KOPT-K1 (cell line): ENCODE data around the gene UBE2K.
"Not testable (repeated sequence)": the region's sequence is repeated elsewhere in the genome, so short reads cannot be mapped to it uniquely, and the experiment has no call there.

Experiments used
- H3K27ac ChIP-seq: fragments of 200-600 bp; sonication (generic); 2 replicates; pipeline ENCODE4 v1.5.1; 2016; ENCODE audit warnings: antibody characterized with exemption, mild to moderate bottlenecking, low read depth, low read length; ENCODE audit not compliant: poor library complexity, severe bottlenecking
- H3K36me3 ChIP-seq: fragments of 200-600 bp; sonication (generic); 2 replicates; pipeline ENCODE4 v1.5.1; 2017; ENCODE audit warnings: antibody characterized with exemption, mild to moderate bottlenecking, low read length, moderate library complexity; ENCODE audit not compliant: insufficient read depth
- H3K9me3 ChIP-seq: fragments of 200-600 bp; sonication (generic); 2 replicates; pipeline ENCODE4 v1.5.1; 2017; ENCODE audit warnings: antibody characterized with exemption, low read length, mild to moderate bottlenecking; ENCODE audit not compliant: insufficient read depth, poor library complexity, severe bottlenecking

The UBE2K gene

DNA sequence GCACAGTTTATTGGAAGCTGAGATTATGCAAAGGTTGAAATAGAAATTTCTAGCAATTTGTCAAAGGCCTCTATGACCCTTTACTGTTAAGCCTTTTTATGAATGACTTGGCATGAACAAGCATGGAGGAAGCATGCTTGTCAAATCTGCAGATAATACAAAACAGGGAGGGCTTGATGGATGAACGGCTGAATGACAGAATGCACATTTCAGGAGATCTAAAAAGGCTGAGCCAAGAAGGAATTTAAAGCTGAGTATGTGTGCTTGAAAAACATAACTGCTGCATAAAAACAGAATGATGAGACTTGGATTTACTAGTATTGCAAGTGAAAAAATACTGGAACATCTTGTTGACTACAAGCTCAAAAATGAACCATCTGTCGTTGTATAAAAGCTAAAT is 29.0 kb upstream of the UBE2K start:
- H3K9me3 ChIP-seq: no peaks in the 10 kb centered on the region
- no peak overlapping the region for H3K27ac ChIP-seq
- H3K36me3 ChIP-seq: no peaks in the 10 kb centered on the region

DNA sequence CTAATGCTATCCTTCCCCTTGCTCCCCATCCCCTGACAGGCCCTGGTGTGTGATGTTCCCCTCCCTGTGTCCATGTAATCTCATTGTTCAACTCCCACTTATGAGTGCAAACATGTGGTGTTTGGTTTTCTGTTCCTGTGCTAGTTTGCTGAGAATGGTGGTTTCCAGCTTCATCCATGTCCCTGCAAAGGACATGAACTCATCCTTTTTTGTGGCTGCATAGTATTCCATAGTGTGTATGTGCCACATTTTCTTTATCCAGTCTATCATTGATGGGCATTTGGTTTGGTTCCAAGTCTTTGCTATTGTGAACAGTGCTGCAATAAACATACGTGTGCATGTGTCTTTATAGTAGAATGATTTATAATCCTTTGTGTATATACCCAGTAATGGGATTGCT is 27.6 kb upstream of the UBE2K start:
- not testable (repeated sequence) for H3K36me3 ChIP-seq

DNA sequence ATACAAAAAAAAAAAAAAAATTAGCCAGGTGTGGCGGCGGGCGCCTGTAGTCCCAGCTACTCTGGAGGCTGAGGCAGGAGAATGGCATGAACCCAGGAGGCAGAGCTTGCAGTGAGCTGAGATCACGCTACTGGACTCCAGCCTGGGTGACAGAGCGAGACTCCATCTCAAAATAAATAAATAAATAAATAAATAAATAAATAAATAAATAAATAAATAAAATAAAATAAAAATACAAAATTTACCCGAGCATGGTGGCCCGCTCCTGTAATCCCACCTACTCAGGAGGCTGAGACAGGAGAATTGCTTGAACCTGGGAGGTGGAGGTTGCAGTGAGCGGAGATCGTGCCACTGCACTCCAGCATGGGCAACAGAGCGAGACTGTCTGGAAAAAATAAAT is 22.3 kb upstream of the UBE2K start:
- H3K9me3 ChIP-seq, H3K36me3 ChIP-seq, H3K27ac ChIP-seq: not testable (repeated sequence)

More for the DNA sequence above, 27.6 kb upstream of the UBE2K start:
- not testable (repeated sequence) for H3K9me3 ChIP-seq, H3K27ac ChIP-seq

DNA sequence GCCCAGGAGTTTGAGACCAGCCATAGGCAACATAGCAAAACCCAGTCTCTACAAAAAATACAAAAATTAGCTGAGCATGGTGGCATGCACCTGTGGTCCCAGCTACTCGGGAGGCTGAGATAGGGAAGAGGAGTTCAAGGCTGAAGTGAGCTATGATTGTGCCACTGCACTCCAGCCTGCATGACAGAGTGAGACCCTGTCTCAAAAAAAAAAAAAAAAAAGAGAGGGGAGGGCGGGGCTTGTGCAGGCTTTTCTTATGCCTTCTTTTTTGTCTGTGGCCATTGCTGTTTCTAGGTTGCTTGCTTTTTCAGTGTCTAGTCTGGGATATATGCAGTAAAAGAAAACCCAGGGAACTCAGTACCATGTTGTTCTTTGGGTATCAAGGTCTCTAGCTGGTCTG is 16.9 kb upstream of the UBE2K start:
- not testable (repeated sequence) for H3K36me3 ChIP-seq

DNA sequence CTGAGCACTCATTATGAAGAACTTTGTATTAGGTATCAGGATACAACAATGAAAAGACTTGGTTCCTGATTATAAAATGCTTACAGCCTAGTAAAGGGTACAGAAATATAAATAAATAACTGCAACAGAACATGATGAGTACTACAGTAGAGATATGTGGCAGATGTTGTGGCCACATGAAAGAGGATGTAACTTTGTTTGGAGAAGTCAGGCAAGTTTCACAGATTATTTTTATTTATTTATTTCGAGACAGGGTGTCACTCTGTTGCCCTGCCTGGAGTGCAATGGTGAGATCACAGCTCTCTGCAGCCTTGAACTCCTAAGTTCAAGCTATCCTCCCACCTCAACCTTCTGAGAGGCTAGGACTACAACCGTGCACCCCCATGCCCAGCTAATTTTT is 15.8 kb upstream of the UBE2K start:
- Histone ChIP-seq H3K27ac (no peak overlapping the region), H3K36me3 (no peaks in the 10 kb centered on the region), H3K9me3 (no peaks in the 10 kb centered on the region)

More for the DNA sequence above, 16.9 kb upstream of the UBE2K start:
- not testable (repeated sequence) for H3K27ac ChIP-seq, H3K9me3 ChIP-seq

DNA sequence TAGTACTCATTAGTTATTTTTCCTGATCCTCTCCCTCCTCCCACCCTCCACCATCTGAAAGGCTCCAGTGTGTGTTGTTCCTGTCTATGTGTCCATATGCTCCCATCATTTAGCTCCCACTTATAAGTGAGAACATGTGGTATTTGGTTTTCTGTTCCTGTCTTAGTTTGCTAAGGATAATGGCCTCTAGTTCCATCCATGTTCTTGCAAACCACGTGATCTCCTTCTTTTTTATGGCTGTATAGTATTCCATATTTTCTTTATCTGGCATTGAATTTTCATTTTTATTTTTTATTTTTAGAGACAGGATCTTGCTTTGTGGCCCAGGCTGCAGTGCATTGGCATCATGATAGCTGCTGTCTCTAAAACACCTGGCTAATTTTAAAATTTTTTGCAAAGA is 11.9 kb upstream of the UBE2K start:
- H3K27ac ChIP-seq: no peak overlapping the region
- no peaks in the 10 kb centered on the region for H3K36me3 ChIP-seq
- H3K9me3 ChIP-seq: no peaks in the 10 kb centered on the region

DNA sequence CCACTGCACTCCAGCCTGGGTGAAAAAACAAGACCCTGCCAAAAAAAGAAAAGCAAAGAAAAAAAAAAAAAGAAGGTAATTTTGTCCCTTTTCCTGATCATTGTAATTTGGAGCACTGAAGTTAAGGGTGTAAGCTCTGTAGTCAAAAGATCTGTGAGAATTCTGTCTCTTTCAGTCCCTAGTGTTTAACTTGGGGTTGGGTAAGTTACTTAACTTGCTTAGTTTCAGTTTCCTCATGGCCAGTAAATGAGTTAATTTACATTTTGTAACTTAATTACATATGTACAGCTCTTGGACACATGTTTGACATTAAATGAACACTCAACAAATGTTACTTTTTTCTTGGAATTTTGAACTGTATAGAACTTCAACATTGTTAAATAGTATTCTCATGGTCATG is 10.9 kb upstream of the UBE2K start:
- Histone ChIP-seq H3K27ac (no peak overlapping the region), H3K36me3 (no peaks in the 10 kb centered on the region), H3K9me3 (no peaks in the 10 kb centered on the region)

DNA sequence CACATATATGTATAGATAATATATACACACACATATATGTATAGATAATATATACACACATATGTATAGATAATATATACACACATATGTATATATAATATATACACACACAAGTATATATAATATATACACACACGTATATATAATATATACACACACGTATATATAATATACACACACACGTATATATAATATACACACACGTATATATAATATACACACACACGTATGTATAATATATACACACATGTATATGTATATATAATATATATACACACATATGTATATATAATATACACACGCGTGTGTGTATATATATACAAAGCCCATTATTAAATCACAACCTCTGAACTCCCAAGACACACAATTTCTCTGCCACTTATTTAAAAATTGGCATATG is 8.0 kb upstream of the UBE2K start:
- no peaks in the 10 kb centered on the region for H3K36me3 ChIP-seq
- H3K9me3 ChIP-seq: no peaks in the 10 kb centered on the region
- H3K27ac ChIP-seq: no peak overlapping the region

DNA sequence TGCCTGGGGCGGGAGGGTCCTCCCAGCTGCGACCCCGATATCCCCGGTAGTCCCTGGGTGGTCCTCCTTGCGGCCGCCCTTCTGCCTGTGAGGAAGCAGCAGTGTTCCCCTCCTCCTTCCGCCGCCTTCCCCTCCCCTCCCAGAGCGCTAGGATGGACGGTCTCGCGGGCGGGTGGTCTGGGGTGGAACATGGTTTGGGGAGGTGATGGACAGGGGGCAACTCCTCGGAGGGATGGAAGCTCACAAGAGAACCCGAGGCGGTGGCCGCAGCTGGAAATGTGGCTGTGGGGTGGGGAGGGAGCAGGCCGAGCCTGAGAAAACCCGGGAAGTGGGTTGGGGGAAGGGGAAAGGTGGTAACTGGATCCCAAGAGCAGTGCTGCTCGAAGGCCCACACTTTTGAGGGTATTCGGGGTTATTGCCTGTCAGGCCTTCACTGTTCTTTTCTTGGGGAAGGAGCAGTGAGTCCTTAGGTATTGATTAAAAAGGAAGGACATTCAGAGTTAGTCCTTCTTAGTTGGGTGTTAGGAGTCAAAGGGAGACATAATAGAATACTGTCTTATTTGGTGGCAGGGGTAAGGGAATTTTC is 581 bp downstream of the UBE2K start:
- Histone ChIP-seq H3K9me3 (no peaks in the 10 kb centered on the region), H3K36me3 (peaks cover 17% of the 10 kb centered on the region), H3K27ac (peak overlapping the region; percentile 90)

DNA sequence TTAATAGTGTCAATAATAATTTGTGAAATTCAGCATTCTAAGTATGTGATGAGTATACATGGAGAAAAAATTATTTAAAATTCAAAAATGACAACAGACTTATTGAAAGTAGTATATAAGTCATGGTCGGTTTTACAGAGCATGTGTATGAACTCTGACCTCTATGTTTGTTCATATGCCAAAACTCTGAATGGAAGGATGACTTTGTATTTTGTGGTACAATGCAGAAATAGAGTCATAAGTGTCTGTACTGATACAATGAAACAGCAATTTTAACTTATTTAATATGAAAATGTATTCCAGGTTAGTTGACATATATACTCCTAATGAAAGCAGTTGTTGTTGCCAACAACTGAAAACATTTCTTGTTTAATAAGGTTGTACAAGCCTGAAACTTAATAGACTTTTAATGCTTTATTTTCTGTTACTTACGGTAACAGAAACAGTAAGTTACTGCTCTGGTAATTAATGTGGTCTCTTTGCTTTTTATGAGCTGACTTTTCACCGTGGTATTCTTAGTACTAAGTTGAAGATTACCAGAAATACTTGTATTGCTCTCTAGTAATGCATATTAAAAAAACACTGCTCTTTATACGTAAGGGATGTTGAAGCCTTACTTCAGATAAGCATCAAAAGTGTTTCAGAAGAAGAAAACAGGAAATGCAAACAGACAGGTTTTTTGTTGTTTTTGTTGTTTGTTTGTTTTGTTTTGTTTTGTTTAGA is 1.9 kb downstream of the UBE2K start:
- H3K27ac ChIP-seq: peak overlapping the region; percentile 90
- no peaks in the 10 kb centered on the region for H3K9me3 ChIP-seq
- peaks cover 22% of the 10 kb centered on the region for H3K36me3 ChIP-seq

DNA sequence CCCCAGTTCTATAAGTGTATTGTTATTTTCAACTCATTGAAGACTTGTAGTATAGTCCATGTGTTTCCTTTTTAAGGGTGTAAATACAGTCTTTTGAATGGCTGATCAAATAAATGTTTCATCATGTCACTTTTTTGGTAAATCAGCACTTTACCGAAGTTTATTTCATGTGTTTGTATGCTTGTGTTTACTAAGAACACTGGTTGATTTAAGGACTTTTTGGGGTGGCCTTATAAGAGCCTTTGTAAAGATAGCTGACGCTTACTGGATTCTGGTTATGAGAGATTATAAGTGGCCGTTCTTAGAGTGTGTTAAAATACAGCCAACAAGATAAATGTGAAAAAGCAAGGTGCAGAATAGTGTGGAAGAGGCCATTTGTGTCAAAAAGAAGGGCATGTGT is 2.6 kb downstream of the UBE2K start:
- no peak overlapping the region for H3K27ac ChIP-seq

DNA sequence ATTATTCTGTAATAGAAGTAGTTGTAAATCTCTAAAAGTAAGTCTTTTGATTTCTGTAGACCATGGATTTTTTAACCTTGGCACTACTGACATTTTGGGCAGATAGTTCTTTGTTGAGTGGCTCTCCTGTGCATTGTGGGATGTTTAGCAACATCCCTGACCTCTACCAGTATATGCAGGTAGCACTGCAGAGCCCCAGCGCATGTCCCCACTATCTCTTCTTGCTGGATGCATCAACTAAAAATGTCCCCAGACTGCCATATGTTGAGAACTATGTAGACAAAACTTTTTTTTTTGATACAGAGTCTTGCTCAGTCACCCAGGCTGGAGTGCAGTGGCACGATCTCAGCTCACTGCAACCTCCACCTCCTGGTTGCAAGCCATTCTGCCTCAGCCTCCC is 4.8 kb downstream of the UBE2K start:
- peaks cover 35% of the 10 kb centered on the region for H3K36me3 ChIP-seq
- no peaks in the 10 kb centered on the region for H3K9me3 ChIP-seq
- H3K27ac ChIP-seq: no peak overlapping the region

More for the DNA sequence above, 2.6 kb downstream of the UBE2K start:
- no peaks in the 10 kb centered on the region for H3K9me3 ChIP-seq
- peaks cover 30% of the 10 kb centered on the region for H3K36me3 ChIP-seq

DNA sequence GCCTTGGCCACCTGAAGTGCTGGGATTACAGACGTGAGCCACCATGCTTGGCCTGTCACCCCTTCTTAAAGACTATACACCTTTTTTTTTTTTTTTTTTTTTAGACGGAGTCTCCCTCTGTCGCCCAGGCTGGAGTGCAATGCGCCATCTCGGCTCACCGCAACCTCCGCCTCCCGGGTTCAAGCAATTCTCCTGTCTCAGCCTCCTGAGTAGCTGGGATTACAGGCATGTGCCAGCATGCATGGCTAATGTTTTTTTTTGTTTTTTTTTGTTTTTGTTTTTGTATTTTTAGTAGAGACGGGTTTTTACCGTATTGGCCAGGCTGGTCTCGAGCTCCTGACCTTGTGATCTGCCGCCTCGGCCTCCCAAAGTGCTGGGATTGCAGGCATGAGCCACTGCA is 6.9 kb downstream of the UBE2K start:
- H3K36me3 ChIP-seq: peaks cover 35% of the 10 kb centered on the region
- H3K9me3 ChIP-seq, H3K27ac ChIP-seq: not testable (repeated sequence)

DNA sequence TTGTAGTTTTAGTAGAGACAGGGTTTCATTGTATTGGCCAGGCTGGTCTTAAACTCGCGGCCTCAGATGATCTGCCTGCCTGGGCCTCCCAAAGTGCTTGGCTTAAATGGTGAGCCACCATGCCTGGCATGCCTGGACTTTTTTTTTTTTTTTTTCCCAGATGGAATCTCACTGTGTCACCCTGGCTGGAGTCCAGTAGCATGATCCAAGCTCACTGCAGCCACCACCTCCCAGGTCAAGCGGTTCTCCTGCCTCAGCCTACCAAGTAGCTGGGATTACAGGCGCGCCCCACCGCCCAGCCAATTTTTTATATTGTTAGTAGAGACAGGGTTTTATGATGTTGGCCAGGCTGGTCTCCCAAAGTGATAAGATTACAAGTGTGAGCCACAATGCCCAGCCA is 8.4 kb downstream of the UBE2K start:
- H3K36me3 ChIP-seq: peaks cover 38% of the 10 kb centered on the region
- no peak overlapping the region for H3K27ac ChIP-seq
- H3K9me3 ChIP-seq: no peaks in the 10 kb centered on the region

DNA sequence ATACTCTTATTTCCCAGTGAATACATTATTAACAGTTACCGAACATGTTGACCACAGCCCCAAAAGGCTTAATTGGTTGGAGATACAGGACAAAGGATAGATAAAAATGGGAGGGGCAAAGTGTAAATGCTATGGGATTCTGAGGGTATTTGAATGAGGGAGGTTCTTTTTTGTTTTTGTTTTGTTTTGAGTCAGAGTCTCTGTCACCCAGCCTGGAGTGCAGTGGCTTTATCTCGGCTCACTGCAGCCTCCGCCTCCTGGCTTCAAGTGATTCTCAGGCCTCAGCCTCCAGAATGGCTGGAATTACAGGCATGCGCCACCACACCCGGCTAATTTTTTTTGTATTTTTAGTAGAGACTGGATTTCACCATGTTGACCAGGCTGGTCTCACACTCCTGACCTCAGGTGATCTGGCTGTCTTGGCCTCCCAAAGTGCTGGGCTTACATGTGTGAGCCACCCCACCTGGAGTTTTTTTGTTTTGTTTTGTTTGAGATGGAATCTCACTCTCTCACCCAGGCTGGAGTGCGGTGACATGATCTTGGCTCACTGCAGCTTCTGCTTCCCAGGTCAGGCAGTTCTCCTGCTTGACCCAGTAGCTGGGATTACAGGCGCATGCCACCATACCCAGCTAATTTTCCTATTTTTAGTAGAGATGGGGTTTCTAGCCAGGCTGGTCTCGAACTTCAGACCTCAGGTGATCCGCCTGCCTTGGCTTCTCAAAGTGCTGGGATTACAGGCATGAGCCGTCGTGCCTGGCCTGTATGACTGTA is 9.0 kb downstream of the UBE2K start:
- H3K36me3 ChIP-seq: peaks cover 41% of the 10 kb centered on the region
- H3K27ac ChIP-seq: no peak overlapping the region
- no peaks in the 10 kb centered on the region for H3K9me3 ChIP-seq
